ENCODE results near the gene KCNG3.

Gene KCNG3

DNA sequence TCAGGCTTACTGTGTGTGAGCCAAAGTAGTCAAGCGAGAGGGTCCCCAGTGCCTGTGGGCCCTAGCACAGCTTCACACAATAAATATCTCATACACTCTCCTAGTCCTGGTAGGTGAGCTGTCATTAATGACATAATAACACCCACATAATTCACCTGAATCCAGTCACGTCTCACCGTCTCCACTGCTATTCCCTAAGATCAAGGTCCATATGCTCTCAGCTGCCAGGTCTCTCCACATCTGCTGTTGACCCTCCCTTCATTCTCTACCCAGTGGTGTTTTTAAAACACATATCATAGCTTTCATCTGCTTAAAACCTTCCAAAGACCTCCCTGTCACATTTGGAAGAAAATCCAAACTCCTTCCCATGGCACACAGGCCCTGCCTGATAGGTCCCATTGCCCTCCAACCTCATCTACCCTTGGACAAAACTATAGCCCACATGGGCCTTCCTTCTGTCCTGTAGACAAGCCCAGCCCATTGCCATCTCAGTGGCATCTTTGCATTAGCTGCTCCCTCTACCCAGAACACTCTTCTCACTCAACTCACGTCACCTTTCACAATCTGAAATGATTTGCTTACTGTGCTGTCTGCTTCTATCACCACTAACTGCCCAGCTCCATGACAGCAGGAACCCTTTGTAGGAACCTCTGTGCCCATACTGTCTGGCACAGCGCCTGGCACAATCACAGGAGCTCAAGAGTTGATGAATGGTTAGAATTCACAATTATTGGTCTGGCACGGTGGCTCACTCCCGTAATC is 7.5 kb downstream of the KCNG3 start:
- no peak for DNase-seq

DNA sequence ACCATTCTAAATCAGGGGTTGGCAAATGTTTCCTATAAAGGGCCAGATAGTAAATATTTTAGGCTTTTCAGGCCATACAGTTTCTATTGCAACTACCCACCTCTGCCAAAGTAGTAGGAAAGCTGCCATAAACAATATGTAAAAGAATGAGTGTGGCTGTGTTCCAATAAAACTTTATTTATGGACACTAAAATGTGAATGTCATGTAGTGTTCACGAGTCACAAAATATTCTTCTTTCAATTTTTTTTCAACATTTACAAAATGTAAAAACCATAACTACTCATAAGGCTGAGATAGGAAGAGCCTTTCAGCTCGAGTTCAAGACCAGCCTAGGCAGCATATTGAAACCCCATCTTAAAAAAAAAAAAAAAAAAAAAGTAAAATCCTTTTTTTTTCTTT is 13.4 kb downstream of the KCNG3 start:
- no peak for DNase-seq

DNA sequence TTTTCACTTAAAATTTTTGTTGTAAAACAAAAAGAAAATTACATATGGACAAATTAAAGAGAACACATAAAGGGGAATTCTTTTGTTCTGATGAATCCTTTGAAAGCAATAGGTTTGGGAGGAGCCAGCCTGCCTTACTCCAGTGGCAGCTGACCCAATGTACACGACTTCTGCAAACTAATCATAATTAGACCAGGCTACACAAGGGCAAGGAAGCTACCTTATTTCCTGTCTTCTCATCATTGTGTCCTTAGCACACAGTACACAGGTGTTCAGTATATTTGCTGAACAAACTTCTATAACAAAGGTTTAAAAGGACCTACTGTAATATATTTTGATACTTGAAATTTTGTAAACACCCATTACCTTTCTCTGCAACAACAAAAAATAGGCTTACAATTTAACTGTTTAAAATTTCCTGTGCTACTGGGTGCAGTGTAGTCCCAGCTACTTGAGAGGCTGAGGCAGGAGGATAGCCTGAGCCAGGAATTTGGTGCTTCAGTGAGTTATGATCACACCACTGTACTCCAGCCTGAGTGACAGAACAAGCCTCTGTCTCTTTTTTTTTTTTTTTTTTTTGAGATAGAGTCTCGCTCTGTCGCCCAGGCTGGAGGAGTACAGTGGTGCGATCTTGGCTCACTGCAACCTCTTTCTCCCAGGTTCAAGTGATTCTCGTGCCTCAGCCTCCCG is 18.9 kb downstream of the KCNG3 start:
- no peak for DNase-seq

DNA sequence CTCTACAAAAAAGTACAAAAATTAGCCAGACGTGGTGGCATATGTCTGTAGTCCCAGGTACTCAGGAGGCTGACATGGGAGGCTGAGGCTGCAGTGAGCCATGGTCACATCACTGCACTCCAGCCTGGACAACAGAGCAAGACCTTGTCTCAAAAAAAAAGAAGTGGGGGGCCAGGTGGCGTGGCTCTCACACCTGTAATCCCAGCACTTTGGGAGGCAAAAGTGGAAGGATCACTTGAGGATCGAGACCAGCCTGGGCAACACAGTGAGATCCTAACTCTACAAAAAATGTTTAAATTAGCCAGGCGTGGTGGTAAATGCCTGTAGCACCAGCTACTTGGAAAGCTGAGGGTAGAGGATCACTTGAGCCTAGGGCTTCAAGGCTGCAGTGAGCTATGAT is 23.1 kb downstream of the KCNG3 start:
- DNase-seq = no peak

DNA sequence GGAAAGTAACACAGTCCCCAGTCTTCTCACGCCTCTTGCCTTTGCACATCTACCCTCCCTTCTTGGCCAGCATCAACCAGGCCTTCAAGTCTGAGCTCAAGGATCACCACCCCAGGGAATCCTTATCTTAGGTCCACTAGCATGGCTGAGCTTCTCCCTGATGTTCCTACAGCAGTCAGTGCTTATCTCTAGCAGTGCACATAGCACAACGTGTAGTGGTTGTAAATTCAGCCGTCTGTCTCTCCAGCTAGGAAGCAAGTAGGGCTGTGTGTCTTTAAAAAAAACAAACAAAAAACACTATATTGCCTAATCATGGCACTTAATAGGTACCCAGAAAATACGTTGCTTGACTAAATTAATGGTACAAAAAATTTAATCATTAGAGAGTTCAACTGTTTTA is 29.2 kb downstream of the KCNG3 start:
- no peak for DNase-seq

DNA sequence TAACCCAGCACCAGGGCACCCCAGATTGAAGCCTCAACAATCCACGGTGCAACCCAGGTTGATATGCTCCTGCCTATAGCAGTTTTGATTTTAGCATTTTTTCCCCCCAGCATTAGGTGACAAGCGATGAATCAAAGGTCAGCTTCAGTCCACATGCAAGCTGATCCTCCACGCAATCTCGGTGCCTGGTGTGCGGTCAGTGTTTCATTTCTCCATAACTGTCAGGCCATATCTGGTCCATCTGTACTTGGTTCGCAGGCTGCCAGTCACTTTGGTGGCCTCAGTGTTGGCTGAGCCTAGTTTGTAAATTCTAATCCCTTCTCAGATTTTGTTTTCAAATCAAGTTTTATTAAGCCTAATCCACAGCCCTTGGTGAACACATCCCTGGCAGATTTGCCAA is 30.2 kb downstream of the KCNG3 start:
- DNase-seq = no peak

DNA sequence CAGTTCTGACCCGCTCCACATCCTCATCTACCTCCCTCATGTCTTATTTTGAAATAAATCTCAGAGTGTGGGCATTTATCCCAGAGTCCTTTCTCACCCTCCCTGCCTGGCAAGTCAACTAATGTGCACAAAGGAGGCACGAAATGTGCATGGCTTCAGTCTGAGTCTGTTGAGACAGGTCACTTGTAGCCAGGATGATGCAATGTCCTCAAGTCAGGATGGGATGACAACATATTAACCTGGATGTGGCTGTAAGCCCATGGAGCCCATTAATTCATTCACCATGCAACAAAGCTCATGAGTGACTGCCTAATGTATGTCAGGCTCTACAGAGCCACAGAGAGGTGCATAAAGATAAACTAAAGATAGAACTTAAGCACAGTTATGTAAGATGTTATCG is 34.5 kb downstream of the KCNG3 start:
- no peak for DNase-seq

DNA sequence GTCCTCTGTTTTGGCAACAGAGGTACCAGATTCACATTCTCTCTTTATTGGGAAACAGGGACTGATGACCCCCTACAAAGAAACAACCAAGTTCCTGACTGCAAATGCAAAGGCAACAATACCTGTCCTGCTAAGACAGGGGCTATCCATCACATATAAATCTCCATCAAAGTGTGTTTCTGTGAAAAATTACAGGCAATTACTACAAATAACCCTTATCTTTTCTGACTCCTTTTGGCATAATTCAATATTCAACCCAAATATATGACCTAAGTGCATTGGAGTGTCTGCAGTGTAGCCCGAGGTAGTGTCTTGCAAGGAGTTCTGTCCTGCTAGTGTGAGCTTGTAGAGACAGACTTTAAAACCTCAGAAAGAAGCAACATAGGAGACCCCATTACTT is 35.4 kb downstream of the KCNG3 start:
- no peak for DNase-seq

DNA sequence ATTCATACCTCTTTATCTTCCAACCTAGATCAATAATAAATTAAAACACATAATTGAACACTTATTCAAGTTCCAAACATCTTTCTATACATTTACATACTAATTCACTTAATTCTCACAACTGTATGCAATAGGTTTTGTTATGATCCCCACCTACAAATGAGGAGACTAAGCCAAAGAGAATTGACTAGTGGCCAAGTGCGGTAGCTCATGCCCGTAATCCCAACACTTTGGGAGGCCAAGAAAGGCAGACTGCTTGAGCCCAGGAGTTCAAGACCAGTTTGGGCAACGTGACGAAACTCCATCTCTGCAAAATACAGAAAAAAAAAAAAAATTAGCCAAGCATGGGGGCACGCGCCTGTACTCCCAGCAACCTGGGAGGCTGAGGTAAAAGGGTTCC is 36.8 kb downstream of the KCNG3 start:
- no peak for DNase-seq

DNA sequence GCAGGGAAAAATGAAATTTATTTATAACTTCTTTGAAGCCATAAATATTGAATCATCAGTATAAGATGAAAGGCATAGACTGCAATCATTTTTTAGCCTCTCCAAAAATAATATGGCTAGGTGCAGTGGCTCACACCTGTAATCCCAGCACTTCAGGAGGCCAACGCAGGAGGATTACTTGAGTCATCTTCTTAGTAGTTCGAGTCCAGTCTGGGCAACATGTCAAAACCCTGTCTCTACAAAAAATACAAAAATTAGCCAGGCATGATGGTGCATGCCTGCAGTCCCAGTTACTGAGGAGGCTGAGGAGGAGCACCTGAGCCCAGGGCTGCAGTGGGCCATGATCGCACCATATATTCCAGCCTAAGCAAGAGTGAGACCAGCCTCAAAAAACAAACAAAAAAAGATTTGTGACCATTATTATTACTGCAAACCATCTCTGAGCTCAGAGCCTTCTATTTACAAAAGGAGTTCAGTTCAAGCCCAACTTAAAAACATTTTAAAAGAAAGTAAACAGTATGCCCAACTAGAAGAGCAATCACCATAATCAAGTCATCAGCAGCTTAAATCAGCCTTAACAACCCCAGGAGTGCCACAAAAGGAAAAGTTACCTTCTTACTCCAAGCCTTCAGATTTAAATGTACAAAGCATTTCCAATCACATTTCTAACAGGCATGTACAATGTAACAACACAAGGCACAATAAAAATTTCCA is 37.5 kb downstream of the KCNG3 start:
- DNase-seq = no peak

DNA sequence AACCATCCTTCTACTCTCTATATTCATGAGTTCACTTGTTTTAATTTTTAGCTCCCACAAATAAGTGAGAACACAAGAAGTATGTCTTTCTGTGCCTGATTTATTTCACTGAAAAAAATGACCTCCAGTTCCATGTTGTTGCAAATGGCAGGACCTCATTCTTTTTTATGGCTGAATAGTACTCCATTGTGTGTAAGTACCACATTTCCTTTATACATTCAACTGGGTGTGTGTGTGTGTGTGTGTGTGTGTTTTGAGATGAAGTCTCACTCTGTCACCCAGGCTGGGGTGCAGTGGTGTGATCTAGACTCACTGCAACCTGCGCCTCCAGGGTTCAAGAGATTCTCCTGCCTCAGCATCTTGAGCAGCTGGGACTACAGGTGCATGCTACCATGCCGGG is 41.2 kb downstream of the KCNG3 start:
- no peak for DNase-seq

DNA sequence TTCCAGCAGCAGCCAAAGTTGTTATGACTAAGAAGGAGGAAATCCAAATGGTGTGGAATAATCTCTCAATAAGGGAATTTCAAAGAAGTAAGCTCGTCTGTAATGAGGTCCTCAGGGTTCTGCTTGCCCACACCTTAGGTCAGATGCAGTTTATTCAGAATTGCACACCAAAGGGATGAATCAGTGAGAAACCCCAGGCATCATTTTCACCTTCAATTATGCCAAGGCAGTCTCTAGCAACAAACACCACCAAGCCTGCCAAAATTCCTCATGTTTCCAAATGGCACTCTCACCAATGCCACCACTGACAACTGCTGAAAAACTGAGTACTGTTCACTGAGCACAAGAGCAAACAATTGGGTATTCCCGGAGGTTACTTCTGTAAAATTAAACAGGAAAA is 43.6 kb downstream of the KCNG3 start:
- DNase-seq = no peak

DNA sequence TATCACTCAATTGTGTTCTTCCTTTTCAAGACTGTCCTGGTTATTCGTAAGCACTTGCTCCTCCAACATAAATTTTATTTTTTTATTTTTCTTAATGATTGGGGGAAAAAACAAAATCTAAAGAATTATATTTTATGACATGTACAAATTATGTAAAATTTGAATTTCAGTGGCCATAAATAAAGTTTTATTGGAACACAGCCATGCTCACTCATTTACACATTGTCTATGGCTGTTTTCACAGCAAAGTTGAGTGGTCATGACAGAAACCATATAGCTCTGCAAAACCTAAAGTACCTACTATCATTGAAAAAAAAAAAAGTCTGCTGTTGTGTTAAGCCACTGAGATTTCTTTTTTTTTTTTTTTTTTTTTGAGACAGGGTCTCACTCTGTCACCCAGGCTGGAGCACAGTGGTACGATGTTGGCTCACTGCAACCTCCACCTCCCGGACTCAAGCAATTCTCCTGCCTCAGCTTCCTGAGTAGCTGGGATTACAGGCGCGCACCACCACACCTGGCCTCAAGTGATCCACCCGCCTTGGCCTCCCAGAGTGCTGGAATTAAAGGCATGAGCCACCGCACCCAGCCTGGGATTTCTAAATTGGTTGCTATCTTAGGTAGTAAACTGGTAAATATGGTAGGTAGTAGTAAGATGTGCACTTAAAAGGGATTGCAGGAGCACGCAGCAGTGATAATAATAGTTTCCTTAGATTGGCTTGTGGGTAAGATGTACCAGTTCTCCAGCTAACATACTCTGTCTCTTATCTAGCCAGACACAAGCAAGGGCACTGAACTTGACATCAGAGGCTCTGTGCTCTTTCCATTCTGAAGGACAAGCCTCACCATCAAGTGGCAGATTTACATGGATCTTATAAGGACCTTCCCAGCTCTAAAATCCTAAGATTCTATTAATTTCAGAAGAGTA is 44.4 kb downstream of the KCNG3 start:
- DNase-seq = no peak

DNA sequence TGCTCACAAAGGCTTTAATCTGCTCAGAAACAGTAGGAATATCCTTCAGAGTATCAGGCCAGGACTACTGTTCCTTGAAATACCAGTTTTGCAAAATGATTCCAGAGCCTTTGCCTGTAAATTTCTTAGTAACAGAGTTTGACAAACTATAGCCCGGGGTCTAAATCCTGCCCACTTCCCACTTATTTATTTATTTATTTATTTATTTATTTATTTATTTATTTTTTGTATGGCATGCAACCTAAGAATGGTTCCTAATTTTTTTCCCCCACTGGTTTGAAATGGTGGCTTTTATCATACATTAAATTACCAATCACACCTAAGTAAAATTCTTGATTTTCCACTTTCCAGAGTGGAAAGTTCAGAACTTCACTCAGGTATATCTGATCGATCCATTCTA is 45.6 kb downstream of the KCNG3 start:
- DNase-seq = no peak

DNA sequence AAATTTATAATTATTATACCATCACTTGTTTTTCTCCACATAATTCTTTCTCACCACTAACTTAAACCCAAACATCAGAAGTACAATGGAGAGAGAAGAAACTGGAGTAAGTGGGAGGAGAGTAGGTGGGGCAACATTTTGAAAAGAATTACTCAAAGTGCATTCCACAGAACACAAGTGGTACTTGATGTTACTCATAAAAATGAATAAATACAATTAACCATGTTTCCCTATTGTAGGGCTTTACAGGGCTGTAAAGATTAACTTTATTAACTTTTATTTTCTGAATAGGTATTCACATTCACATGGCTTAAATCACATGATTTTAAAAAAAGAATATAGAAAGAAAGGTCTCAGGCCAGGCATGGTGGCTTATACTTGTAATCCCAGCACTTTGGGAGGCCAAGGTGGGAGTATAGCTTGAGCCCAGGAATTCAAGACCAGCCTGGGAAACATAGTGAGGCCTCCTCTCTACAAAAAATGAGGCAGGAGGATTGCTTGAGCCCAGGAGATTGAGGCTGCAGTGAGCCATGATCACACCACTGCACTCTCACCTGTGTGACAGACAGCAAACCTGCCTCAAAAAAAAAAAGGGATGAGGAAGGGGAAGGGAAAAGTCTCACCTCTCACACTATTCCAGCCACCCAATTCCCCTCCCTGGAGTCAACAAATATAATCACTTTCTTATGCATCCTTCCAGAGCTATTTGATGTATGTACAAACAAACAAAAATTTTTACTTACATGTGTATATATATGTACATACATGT is 47.1 kb downstream of the KCNG3 start:
- no peak for DNase-seq

DNA sequence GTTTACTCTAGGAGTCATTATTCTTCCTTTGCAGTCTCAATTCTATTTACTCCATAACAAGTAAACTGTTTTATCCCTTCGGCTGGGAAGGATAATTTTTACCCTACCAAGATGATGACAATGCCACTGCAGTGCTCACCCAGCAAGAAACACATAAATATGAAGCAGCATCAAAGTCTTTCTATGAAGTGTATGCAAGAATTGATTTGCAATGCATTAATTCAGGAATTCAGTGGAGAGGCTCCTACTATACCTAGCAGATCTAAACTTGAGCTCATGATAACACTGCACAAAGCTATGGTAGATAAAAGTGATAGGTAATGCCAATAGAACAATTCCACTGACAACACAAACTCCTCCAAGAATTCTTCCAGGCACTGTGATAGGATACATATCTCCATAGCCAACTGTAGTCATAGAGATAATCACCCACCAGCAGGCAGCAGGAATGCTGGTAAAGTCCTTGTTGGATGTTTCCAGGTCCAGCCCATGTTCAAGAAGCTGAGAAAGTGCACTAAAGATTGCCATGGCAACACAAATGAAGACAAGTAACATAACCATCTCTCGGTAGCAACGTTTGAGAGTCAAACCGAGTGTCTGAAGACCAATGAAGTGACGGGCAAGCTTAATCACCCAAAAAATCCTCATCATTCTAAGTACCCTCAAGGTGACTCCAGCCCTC is 49.9 kb downstream of the KCNG3 start:
- no peak for DNase-seq

DNA sequence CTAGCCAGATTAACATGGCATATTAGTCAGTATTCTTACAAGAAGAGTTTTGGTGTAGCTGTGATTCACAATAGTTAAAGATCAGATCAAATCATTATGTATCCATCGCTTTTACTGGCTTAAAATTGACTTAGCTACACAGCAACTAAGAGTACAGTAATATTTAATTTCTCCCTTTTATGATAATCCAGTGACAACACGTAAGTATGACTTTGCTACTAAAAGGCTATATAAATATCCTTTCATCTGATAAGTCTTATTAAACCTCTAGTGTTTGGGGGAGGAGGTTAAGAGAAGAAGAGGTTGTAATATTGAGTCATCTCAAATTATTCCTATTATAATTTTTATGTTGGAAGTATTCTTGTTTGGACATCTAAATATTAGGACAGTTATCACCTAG is 51.0 kb downstream of the KCNG3 start:
- no peak for DNase-seq

DNA sequence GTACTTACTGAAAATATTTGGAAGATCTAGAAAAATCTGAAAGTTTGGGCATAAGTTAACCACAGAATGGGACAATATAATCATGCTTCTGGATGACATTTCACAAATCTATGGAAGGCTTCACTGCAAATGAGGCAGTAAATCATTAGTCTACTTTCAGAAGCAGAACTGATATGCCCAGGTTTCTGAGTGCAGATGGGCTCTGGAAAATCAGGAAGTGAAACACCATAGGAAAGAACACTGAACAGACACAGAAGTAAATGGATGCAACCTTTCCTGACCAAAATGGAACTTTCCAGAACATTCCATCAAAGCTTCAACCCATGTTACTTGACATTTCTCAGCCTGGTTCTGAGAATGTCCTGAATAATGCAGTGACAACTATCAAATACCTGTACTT is 55.1 kb downstream of the KCNG3 start:
- DNase-seq = no peak

DNA sequence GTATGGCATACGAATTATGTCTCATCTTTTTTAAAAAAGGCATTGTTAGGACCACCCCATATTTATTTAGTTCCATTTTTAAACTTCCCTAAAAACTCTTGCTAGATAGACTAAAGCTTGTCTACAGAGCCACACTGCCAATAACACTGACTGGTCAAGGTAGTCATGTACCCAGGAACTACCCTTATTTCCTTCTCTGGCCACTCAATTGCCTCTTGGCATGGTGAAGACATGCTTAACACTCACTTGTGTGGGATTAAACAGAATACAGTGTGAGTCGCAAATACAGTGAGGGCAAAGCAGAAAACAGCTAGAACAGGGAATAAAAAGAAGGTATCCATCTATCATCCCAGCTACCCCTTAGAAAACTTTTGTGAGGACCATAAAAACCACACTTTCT is 57.4 kb downstream of the KCNG3 start:
- no peak for DNase-seq

DNA sequence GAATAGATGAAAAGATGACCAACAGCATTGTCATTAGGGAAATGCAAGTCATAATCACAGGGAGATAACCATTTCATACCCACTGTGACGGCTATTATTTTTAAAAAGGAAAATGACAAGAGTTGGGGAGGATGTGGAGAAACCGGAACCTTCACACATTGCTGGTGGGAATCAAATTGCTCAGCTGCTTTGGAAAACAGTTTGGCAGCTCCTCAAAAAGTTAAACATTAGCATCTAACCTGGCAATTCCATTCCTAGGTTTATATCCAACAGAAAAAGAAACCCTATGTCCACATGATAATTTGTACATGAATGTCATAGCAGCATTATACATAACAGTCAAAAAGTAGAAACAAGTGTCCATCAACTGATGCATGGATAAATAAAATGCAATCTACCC is 58.2 kb downstream of the KCNG3 start:
- DNase-seq = no peak

DNA sequence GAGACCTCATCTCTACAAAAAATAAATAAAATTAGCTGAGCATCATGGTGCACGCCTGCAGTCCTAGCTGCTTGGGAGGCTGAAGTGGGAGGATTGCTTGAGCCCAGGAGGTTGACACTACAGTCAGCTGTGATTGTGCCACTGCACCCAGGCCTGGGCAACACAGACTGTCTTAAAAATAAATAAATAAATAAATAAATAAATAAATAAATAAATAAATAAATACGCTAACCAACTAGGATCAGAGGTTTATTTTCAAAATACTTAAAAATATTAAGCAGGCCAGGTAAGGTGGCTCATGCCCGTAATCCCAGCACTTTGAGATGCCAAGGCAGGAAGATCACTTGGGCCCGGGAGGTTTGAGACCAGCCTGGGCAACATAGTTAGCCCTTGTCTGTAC is 63.6 kb downstream of the KCNG3 start:
- no peak for DNase-seq

DNA sequence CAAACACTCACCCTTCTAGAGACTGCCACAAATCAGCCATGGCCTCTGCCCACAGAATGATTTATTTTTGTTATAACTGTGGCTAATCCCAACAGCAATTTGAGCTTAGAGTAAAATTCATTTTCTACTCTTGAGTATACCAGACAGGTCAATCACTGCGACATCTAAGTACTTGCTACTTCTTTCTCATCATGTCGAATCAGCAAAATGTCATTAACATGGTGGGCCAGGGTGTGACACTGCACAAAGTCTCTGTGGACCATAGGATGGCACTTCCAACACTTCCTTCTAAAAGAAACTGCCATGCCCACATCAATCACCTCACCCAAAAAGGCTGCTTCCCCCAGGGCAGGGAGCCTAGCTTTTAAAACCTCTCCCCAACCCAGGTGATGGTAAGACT is 64.4 kb downstream of the KCNG3 start:
- DNase-seq = no peak

All from CD4-positive, alpha-beta T cell treated with Interleukin-15 for 1 hour (primary cell).